GM18511 (cell line): ENCODE measurements around the gene CPLANE2.
A peak's percentile ranks its signal among the peaks of the same experiment; 100 is the strongest.
"Not testable (repeated sequence)": the region's sequence is repeated elsewhere in the genome, so short reads cannot be mapped to it uniquely, and the experiment has no call there.

Experiments
- ATAC-seq: cut with Tn5 transposase; IDR thresholded peaks from one replicate; pipeline ENCODE4 v1.9.1; 2021; ENCODE audit warnings: mild to moderate bottlenecking, moderate library complexity; ENCODE audit not compliant: unreplicated experiment

CPLANE2 gene

GRCh38 chr1:16236511-16237342 is at the start of gene CPLANE2:
TSS of gene CPLANE2 (minus strand) at chr1:16237183. CDS start at chr1:16236742, 441 bp downstream.
- ATAC-seq, result peak; percentile 83

GRCh38 chr1:16286122-16286521 is 49.1 kb upstream of the CPLANE2 start:
- ATAC-seq, result no peak

- no peak for ATAC-seq
These were observed 44.8 kb upstream of the CPLANE2 start for GRCh38 chr1:16281765-16282164.

- no peak for ATAC-seq
These were observed 42.2 kb upstream of the CPLANE2 start for GRCh38 chr1:16279186-16279585.

GRCh38 chr1:16276302-16277030 is 39.5 kb upstream of the CPLANE2 start:
- ATAC-seq, result no peak

- no peak for ATAC-seq
These were observed 38.6 kb upstream of the CPLANE2 start for GRCh38 chr1:16275591-16275990.

GRCh38 chr1:16267690-16268180 is 30.8 kb upstream of the CPLANE2 start:
- ATAC-seq, result no peak

- no peak for ATAC-seq
These were observed 29.6 kb upstream of the CPLANE2 start for GRCh38 chr1:16266411-16267118.

- ATAC-seq, result no peak
These were observed 25.1 kb upstream of the CPLANE2 start for GRCh38 chr1:16262067-16262466.

GRCh38 chr1:16260814-16261213 is 23.8 kb upstream of the CPLANE2 start:
- no peak for ATAC-seq

- no peak for ATAC-seq
These were observed 21.7 kb upstream of the CPLANE2 start for GRCh38 chr1:16258591-16259135.

GRCh38 chr1:16257968-16258367 is 21.0 kb upstream of the CPLANE2 start:
- ATAC-seq, result no peak

- not testable (repeated sequence) for ATAC-seq
These were observed 20.6 kb upstream of the CPLANE2 start for GRCh38 chr1:16257556-16257955.

- ATAC-seq, result no peak
These were observed 19.5 kb upstream of the CPLANE2 start for GRCh38 chr1:16256478-16256877.

GRCh38 chr1:16254263-16254928 is 17.4 kb upstream of the CPLANE2 start:
- no peak for ATAC-seq

GRCh38 chr1:16253332-16253922 is 16.4 kb upstream of the CPLANE2 start:
- ATAC-seq, result no peak

- no peak for ATAC-seq
These were observed 15.9 kb upstream of the CPLANE2 start for GRCh38 chr1:16252912-16253311.

- ATAC-seq, result no peak
These were observed 14.4 kb upstream of the CPLANE2 start for GRCh38 chr1:16251381-16251780.

GRCh38 chr1:16250524-16251251 is 13.7 kb upstream of the CPLANE2 start:
- ATAC-seq, result no peak
